H9 (cell line): ENCODE measurements around the gene MLLT3. TPM values are rescaled to one million over a fixed set of nuclear protein-coding genes. Genes with fewer than 3 reads are reported as not detected.

Experiments used
- DNase-seq: peaks from one replicate; pipeline ENCODE4 v3.0.0-alpha.2; 2017
- H2AFZ ChIP-seq: one replicate; pipeline ENCODE4 v1.6.1; 2013; ENCODE audit warnings: mild to moderate bottlenecking, low read length, control low read depth, moderate library complexity
- H2AK5ac ChIP-seq: 2 replicates; pipeline ENCODE4 v1.6.1; 2013; ENCODE audit warnings: low read length, control low read depth, mixed read lengths; ENCODE audit not compliant: insufficient read length
- H2BK120ac ChIP-seq: one replicate; pipeline ENCODE4 v1.6.1; 2013; ENCODE audit warnings: low read depth, mild to moderate bottlenecking, low read length, control low read depth, inconsistent platforms; ENCODE audit not compliant: poor library complexity, severe bottlenecking
- H2BK12ac ChIP-seq: 2 replicates; pipeline ENCODE4 v1.6.1; 2013; ENCODE audit warnings: low read length, control low read depth, mixed read lengths, low read depth; ENCODE audit not compliant: insufficient read length
- H2BK15ac ChIP-seq: 2 replicates; pipeline ENCODE4 v1.6.1; 2013; ENCODE audit warnings: low read depth, low read length, control low read depth
- H2BK20ac ChIP-seq: one replicate; pipeline ENCODE4 v1.6.1; 2013; ENCODE audit warnings: low read depth, mild to moderate bottlenecking, low read length, control low read depth, inconsistent platforms; ENCODE audit not compliant: poor library complexity, severe bottlenecking
- H2BK5ac ChIP-seq: 2 replicates; pipeline ENCODE4 v1.6.1; 2013; ENCODE audit warnings: low read length, control low read depth, mixed read lengths; ENCODE audit not compliant: insufficient read length
- H3K14ac ChIP-seq: 2 replicates; pipeline ENCODE4 v1.6.1; 2013; ENCODE audit warnings: low read length, control low read depth; ENCODE audit not compliant: insufficient read depth
- H3K18ac ChIP-seq: 2 replicates; pipeline ENCODE4 v1.6.1; 2013; ENCODE audit warnings: low read depth, mild to moderate bottlenecking, mixed read lengths, low read length, control low read depth; ENCODE audit not compliant: insufficient read length
- H3K23ac ChIP-seq: 2 replicates; pipeline ENCODE4 v1.6.1; 2013; ENCODE audit warnings: low read length, control low read depth, mixed read lengths, low read depth; ENCODE audit not compliant: insufficient read length
- H3K23me2 ChIP-seq: 2 replicates; pipeline ENCODE4 v1.6.1; 2013; ENCODE audit warnings: low read depth, mild to moderate bottlenecking, mixed read lengths, low read length, control low read depth; ENCODE audit not compliant: insufficient read length, poor library complexity, severe bottlenecking
- H3K27ac ChIP-seq: 2 replicates; pipeline ENCODE4 v1.5.1; 2013; ENCODE audit warnings: low read length, control low read depth, mixed read lengths, low read depth; ENCODE audit not compliant: insufficient read length
- H3K27me3 ChIP-seq: 2 replicates; pipeline ENCODE4 v1.6.1; 2013; ENCODE audit warnings: low read length, control low read depth, inconsistent platforms; ENCODE audit not compliant: insufficient read depth
- H3K4ac ChIP-seq: 2 replicates; pipeline ENCODE4 v1.6.1; 2013; ENCODE audit warnings: low read depth, mild to moderate bottlenecking, control low read depth, inconsistent platforms, low read length, moderate library complexity
- H3K4me1 ChIP-seq: 2 replicates; pipeline ENCODE4 v1.6.1; 2013; ENCODE audit warnings: low read length, control low read depth, inconsistent platforms; ENCODE audit not compliant: insufficient read depth
- H3K4me2 ChIP-seq: 2 replicates; pipeline ENCODE4 v1.6.1; 2013; ENCODE audit warnings: low read length, control low read depth, mixed read lengths; ENCODE audit not compliant: insufficient read length, insufficient read depth
- H3K56ac ChIP-seq: 2 replicates; pipeline ENCODE4 v1.6.1; 2013; ENCODE audit warnings: low read depth, mild to moderate bottlenecking, mixed read lengths, low read length, control low read depth; ENCODE audit not compliant: insufficient read length
- H3K79me1 ChIP-seq: 2 replicates; pipeline ENCODE4 v1.6.1; 2013; ENCODE audit warnings: low read depth, mild to moderate bottlenecking, moderate library complexity, low read length, control low read depth, inconsistent platforms; ENCODE audit not compliant: insufficient read depth, poor library complexity, severe bottlenecking
- H3K79me2 ChIP-seq: 2 replicates; pipeline ENCODE4 v1.6.1; 2013; ENCODE audit warnings: low read length, control low read depth, inconsistent platforms; ENCODE audit not compliant: insufficient read depth
- H3K9ac ChIP-seq: 2 replicates; pipeline ENCODE4 v1.6.1; 2013; ENCODE audit warnings: low read length, control low read depth, mixed read lengths; ENCODE audit not compliant: insufficient read length; ENCODE audit errors: extremely low read depth
- H3K9me3 ChIP-seq: one replicate; pipeline ENCODE4 v1.6.1; 2013; ENCODE audit warnings: low read depth, low read length, inconsistent platforms; ENCODE audit not compliant: control insufficient read depth
- H3T11ph ChIP-seq: one replicate; pipeline ENCODE4 v1.6.1; 2013; ENCODE audit warnings: mild to moderate bottlenecking, low read length, control low read depth, inconsistent platforms
- H4K20me1 ChIP-seq: one replicate; pipeline ENCODE4 v1.6.1; 2013; ENCODE audit not compliant: control insufficient read depth, insufficient read length, insufficient read depth
- H4K5ac ChIP-seq: 2 replicates; pipeline ENCODE4 v1.6.1; 2013; ENCODE audit warnings: low read depth, mild to moderate bottlenecking, mixed read lengths, low read length, control low read depth; ENCODE audit not compliant: insufficient read length
- H4K8ac ChIP-seq: replicated peaks from 2 replicates; pipeline ENCODE4 v1.6.1; 2013; ENCODE audit warnings: low read length, control low read depth, mixed read lengths, low read depth; ENCODE audit not compliant: insufficient read length
- H4K91ac ChIP-seq: 2 replicates; pipeline ENCODE4 v1.6.1; 2013; ENCODE audit warnings: low read depth, mild to moderate bottlenecking, moderate library complexity, mixed read lengths, low read length, control low read depth; ENCODE audit not compliant: insufficient read length
- H3K27ac Mint-ChIP-seq, 3 experiments: 2 replicates in 2 of 3; 3 replicates in 1 of 3; pipeline ENCODE4 v1.8.0; 2020 to 2021; ENCODE audit warnings: mixed read lengths in 3 of 3, mild to moderate bottlenecking in 1 of 3, moderate library complexity in 1 of 3
- H3K27me3 Mint-ChIP-seq: 2 replicates; pipeline ENCODE4 v1.8.0; 2021; ENCODE audit warnings: low read depth, mild to moderate bottlenecking, moderate library complexity, mixed read lengths
- H3K36me3 Mint-ChIP-seq, 3 experiments: 2 replicates in 2 of 3; 3 replicates in 1 of 3; pipeline ENCODE4 v1.8.0; 2020 to 2021; ENCODE audit warnings: low read depth in 3 of 3, mixed read lengths in 3 of 3; ENCODE audit not compliant: insufficient read depth in 1 of 3
- H3K4me1 Mint-ChIP-seq, 2 experiments: 2 replicates each; pipeline ENCODE4 v1.8.0; 2020; ENCODE audit warnings: mixed read lengths in 2 of 2
- H3K4me3 Mint-ChIP-seq, 2 experiments: 2 replicates in 1 of 2; 3 replicates in 1 of 2; pipeline ENCODE4 v1.8.0; 2020 to 2021; ENCODE audit warnings: mild to moderate bottlenecking in 2 of 2, mixed read lengths in 2 of 2, moderate library complexity in 1 of 2
- H3K9me3 Mint-ChIP-seq, 2 experiments: 2 replicates in 1 of 2; 3 replicates in 1 of 2; pipeline ENCODE4 v1.8.0; 2020; ENCODE audit warnings: mild to moderate bottlenecking in 2 of 2, mixed read lengths in 2 of 2, moderate library complexity in 1 of 2
- WGBS: extraction: QIAGEN DNeasy Blood & Tissue Kit; methylation state at CpG from one replicate; pipeline ENCODE4 v1.1.7; 2013; ENCODE audit warnings: missing lambda C conversion rate, low lambda C conversion rate, mixed read lengths; ENCODE audit not compliant: insufficient read length; ENCODE audit errors: extremely low coverage; 5-methylcytosine and 5-hydroxymethylcytosine counted together
- total RNA-seq: library from RNA; stranded (reverse); gene quantifications from 2 replicates; pipeline ENCODE4 v1.2.1, GENCODE V29; 2021
- TF ChIP-seq, protein P1 (sequence below): fragments of 200-600 bp; sonication (generic); conservative IDR thresholded peaks from 3 replicates; pipeline ENCODE4 v1.8.0; 2021; ENCODE audit warnings: antibody characterized with exemption, mild to moderate bottlenecking

The MLLT3 gene
- total RNA-seq, 1 experiment from 2014 or later: 3.9 TPM

DNA sequence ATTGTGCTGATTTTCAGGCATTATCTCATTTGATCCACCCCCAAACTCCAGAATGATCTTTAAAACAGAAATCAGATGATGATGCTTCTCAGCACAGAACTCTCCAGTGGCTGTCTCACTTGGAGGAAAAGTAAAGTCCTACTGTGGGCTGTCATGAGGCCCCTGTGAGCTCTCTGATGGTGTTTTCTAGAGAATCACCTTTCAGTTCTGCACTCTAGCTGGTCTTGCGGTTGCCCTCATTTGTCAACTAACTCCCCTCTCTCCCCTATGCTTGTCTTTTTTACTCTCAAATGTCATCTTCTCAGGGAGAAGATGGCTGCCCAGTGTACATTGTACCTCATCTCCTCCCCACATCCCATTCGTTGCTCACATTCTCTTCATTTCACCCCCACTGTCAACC lies 295.8 kb downstream of the MLLT3 start:
- TF ChIP-seq, protein P1, sequence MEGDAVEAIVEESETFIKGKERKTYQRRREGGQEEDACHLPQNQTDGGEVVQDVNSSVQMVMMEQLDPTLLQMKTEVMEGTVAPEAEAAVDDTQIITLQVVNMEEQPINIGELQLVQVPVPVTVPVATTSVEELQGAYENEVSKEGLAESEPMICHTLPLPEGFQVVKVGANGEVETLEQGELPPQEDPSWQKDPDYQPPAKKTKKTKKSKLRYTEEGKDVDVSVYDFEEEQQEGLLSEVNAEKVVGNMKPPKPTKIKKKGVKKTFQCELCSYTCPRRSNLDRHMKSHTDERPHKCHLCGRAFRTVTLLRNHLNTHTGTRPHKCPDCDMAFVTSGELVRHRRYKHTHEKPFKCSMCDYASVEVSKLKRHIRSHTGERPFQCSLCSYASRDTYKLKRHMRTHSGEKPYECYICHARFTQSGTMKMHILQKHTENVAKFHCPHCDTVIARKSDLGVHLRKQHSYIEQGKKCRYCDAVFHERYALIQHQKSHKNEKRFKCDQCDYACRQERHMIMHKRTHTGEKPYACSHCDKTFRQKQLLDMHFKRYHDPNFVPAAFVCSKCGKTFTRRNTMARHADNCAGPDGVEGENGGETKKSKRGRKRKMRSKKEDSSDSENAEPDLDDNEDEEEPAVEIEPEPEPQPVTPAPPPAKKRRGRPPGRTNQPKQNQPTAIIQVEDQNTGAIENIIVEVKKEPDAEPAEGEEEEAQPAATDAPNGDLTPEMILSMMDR: no peak
- H3K4ac ChIP-seq: no peak overlapping the region
- H2BK12ac ChIP-seq: no peak overlapping the region
- no peak overlapping the region for H3K27ac Mint-ChIP-seq
- no peak overlapping the region for H2AFZ ChIP-seq
- H3K9me3 ChIP-seq: no peaks in the 10 kb centered on the region
- no peak overlapping the region for H3K27ac ChIP-seq
- no peak overlapping the region for H4K5ac ChIP-seq
- H3K4me1 ChIP-seq: no peaks in the 10 kb centered on the region
- peaks cover 0 to 3% of the 10 kb centered on the region in 2 experiments; a peak in 2 of 4 replicates for H3K4me1 Mint-ChIP-seq
- no peak overlapping the region for H4K8ac ChIP-seq
- no peak overlapping the region for H3K9ac ChIP-seq
- no peak overlapping the region for H2BK5ac ChIP-seq
- H2AK5ac ChIP-seq: no peak overlapping the region
- no peaks in the 10 kb centered on the region; the same call in 1 of the 2 replicates for H3K27me3 Mint-ChIP-seq
- H2BK120ac ChIP-seq: no peak overlapping the region
- no peak overlapping the region for H4K91ac ChIP-seq
- no peaks in the 10 kb centered on the region for H4K20me1 ChIP-seq
- H3K9me3 Mint-ChIP-seq: no peaks in the 10 kb centered on the region
- H3K4me3 Mint-ChIP-seq: no peak overlapping the region
- H3K56ac ChIP-seq: no peak overlapping the region
- no CpG with 5 or more reads among the region's 2 CpGs for WGBS
- no peak overlapping the region for H3K14ac ChIP-seq
- no peaks in the 10 kb centered on the region; a peak in 1 of 7 replicates for H3K36me3 Mint-ChIP-seq
- H3K23ac ChIP-seq: no peak overlapping the region
- no peak for DNase-seq
- no peak overlapping the region for H2BK20ac ChIP-seq
- H3K23me2 ChIP-seq: no peaks in the 10 kb centered on the region
- H3K79me2 ChIP-seq: no peaks in the 10 kb centered on the region
- H3K18ac ChIP-seq: no peak overlapping the region
- no peak overlapping the region for H3K4me2 ChIP-seq
- no peaks in the 10 kb centered on the region for H3K79me1 ChIP-seq
- no peak overlapping the region for H3T11ph ChIP-seq
- H2BK15ac ChIP-seq: no peak overlapping the region
- no peaks in the 10 kb centered on the region for H3K27me3 ChIP-seq
